NB4 (cell line): ENCODE measurements around the gene TET2.

Experiments
- DNase-seq: peaks from one replicate; pipeline ENCODE4 v3.0.0; 2010; ENCODE audit warnings: low read depth
- H3K4me3 ChIP-seq: one replicate; pipeline ENCODE4 v1.5.1; 2011; ENCODE audit warnings: mild to moderate bottlenecking, low read depth, low read length, moderate library complexity
- MAX ChIP-seq: IDR thresholded peaks from 2 replicates; pipeline ENCODE4 v1.6.1; 2011; ENCODE audit warnings: low read depth, low read length
- MYC ChIP-seq: IDR thresholded peaks from 2 replicates; pipeline ENCODE4 v1.6.1; 2011; ENCODE audit warnings: low read depth, low read length
- POLR2A ChIP-seq: IDR thresholded peaks from 2 replicates; pipeline ENCODE4 v1.6.1; 2011; ENCODE audit warnings: mild to moderate bottlenecking; ENCODE audit not compliant: insufficient read length; ENCODE audit errors: extremely low read depth
- TF ChIP-seq, protein P1 (sequence below): IDR thresholded peaks from one replicate; pipeline ENCODE4 v1.5.1; 2012; ENCODE audit warnings: low read depth, low read length

TET2 gene

GRCh38 chr4:105186701-105187161, 40.1 kb downstream of the TET2 start:
- no peak overlapping the region for H3K4me3 ChIP-seq
- DNase-seq, result no peak
- TF ChIP-seq POLR2A (no peak), MAX (no peak), MYC (no peak)
- TF ChIP-seq, protein P1, sequence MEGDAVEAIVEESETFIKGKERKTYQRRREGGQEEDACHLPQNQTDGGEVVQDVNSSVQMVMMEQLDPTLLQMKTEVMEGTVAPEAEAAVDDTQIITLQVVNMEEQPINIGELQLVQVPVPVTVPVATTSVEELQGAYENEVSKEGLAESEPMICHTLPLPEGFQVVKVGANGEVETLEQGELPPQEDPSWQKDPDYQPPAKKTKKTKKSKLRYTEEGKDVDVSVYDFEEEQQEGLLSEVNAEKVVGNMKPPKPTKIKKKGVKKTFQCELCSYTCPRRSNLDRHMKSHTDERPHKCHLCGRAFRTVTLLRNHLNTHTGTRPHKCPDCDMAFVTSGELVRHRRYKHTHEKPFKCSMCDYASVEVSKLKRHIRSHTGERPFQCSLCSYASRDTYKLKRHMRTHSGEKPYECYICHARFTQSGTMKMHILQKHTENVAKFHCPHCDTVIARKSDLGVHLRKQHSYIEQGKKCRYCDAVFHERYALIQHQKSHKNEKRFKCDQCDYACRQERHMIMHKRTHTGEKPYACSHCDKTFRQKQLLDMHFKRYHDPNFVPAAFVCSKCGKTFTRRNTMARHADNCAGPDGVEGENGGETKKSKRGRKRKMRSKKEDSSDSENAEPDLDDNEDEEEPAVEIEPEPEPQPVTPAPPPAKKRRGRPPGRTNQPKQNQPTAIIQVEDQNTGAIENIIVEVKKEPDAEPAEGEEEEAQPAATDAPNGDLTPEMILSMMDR, result no peak

DNA sequence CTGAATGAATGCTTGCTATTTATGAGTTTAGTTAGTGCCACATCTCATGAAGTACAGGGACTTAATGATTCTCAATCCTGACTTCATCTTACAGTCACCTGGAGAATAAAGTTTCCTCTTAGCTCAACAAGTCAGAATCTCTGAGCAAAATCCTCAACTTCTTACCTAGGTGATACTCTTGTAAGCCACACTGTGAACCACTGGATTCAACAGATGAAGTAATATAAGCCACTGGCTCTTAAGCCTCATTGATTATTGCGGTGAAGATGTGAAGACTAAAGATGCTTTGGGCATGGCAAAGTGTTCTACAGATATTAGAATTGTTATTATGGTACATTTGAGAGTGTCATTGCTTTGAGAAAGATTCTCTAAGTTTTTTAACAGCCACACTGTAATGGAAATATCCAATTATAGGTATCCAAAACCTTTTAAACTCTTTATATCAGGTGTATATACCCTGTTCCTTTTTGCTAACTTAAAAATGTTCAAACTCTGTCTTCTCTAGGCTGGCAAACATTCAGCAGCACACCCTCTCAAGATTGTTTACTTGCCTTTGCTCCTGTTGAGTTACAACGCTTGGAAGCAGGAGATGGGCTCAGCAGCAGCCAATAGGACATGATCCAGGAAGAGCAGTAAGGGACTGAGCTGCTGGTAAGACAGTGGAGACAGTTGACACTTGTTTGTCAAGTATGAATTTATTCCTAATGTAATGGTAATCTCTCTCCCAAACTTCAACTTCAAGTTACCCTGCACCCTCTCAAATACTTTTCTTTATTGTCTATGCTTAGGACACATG, 43.4 kb downstream of the TET2 start:
- H3K4me3 ChIP-seq, result no peak overlapping the region
- DNase-seq, result no peak
- TF ChIP-seq, protein P1, result no peak
- no peak for TF ChIP-seq MAX
- no peak for TF ChIP-seq MYC
- no peak for TF ChIP-seq POLR2A

- TF ChIP-seq, protein P1, result no peak
- TF ChIP-seq MYC (no peak), MAX (no peak), POLR2A (no peak)
- peak; percentile 33 for DNase-seq
These were observed 45.0 kb downstream of the TET2 start for GRCh38 chr4:105191621-105192210.

DNA sequence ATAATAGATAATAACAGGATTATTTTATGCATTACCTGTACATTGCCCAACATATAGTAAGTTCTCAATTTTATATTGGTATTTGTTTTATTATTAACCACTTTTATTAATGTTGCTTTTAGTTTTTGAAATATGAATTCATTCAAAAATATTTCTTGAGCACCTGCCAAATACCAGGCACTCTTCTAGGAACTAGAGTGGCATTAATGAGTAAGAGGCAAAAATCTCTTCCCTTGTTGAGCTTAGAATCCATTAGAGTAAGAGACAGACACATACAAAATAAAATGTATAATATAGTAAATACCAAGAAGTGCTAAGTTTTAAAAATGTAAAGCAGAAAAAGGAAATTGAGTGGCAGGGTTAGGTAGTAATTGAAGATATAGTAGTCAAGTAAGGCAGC, 45.8 kb downstream of the TET2 start:
- no peak for TF ChIP-seq POLR2A
- TF ChIP-seq MYC, result no peak
- no peak for TF ChIP-seq MAX
- TF ChIP-seq, protein P1, result no peak
- no peak for DNase-seq
- no peak overlapping the region for H3K4me3 ChIP-seq

More at GRCh38 chr4:105191621-105192210, 45.0 kb downstream of the TET2 start:
- H3K4me3 ChIP-seq, result no peak overlapping the region

DNA sequence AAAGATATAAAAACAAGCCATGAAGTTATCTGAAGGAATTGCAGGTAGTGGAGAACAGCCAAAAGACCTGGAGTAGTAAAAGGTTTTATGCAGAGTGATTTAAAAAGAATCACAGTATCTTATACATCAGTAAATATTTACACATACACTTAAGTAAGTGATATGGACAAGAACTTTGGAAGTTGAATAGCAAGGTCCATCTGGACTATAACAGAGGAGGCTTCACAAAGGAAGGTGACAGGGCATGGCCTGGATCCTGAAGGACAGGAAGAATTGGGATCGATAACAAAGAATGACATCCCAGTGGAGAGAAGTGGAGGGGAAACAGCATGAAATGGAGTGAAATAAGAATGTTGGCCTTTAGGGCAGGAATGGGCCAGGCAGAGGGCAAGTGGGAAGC, 46.2 kb downstream of the TET2 start:
- no peak for TF ChIP-seq MYC
- no peak for TF ChIP-seq MAX
- no peak for TF ChIP-seq POLR2A
- TF ChIP-seq, protein P1, result no peak
- DNase-seq, result no peak
- no peak overlapping the region for H3K4me3 ChIP-seq
